Measurements from ENCODE around the gene LRP1.

DNA sequence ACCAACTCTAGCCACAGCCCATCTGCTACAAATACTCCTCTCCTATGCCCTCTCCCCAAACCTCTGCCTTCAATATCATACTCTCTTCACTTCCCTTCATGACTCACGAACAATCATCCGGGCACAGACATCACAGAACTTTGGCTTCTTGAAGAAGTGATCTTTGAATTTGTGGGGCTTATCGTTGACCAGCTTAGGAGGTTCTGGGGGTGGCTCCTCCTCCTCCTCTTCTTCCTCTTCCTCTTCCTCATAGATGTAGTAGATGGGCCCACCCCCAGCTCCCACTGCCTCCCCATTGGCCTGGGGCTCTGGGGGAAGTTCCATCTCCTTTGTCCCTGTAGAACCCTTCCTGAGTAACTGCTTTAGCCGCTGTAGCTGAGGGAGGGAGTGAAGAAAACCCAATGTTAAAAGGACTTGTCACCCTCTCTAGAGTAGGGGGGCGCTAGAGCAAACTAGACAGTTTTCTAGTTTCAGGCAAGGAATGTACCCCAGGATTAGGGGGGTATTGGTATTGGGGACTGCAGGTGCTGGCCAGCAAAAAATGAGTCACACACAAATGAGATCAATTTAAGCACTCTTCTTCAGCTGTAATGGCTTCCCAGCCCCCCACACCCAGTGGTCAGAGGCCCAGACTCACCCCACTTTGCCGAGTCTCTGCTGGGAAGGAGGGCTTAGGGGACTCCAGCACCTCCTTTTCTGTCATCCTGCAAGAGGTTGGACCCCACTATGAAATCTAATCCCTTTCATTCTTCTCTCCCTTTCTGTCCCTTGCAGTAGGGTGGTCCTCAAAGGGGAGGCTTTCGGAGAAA lies 120.9 kb downstream of the LRP1 start:
- TF ChIP-seq GLIS3 (CRISPR knock-in tag; IDR thresholded peaks at IDR 0.05) (no peak), PPARA (CRISPR knock-in tag; IDR thresholded peaks at IDR 0.05; ENCODE audit: borderline replicate concordance) (no peak), RARB (CRISPR knock-in tag; IDR thresholded peaks at IDR 0.05) (no peak), ZFP30 (CRISPR knock-in tag; IDR thresholded peaks at IDR 0.05) (no peak), ISL1 (CRISPR knock-in tag; IDR thresholded peaks at IDR 0.05) (no peak)
- TF ChIP-seq, protein P1, sequence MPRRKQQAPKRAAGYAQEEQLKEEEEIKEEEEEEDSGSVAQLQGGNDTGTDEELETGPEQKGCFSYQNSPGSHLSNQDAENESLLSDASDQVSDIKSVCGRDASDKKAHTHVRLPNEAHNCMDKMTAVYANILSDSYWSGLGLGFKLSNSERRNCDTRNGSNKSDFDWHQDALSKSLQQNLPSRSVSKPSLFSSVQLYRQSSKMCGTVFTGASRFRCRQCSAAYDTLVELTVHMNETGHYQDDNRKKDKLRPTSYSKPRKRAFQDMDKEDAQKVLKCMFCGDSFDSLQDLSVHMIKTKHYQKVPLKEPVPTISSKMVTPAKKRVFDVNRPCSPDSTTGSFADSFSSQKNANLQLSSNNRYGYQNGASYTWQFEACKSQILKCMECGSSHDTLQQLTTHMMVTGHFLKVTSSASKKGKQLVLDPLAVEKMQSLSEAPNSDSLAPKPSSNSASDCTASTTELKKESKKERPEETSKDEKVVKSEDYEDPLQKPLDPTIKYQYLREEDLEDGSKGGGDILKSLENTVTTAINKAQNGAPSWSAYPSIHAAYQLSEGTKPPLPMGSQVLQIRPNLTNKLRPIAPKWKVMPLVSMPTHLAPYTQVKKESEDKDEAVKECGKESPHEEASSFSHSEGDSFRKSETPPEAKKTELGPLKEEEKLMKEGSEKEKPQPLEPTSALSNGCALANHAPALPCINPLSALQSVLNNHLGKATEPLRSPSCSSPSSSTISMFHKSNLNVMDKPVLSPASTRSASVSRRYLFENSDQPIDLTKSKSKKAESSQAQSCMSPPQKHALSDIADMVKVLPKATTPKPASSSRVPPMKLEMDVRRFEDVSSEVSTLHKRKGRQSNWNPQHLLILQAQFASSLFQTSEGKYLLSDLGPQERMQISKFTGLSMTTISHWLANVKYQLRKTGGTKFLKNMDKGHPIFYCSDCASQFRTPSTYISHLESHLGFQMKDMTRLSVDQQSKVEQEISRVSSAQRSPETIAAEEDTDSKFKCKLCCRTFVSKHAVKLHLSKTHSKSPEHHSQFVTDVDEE (CRISPR knock-in tag; IDR thresholded peaks at IDR 0.05) = no peak
